ENCODE measurements around the gene IGSF21.

IGSF21 gene

GRCh38 chr1:18422076-18422777 lies 314.6 kb downstream of the IGSF21 start:
- Histone ChIP-seq H3K79me2 (ENCODE audit: insufficient read depth, low read length) (no peaks in the 10 kb centered on the region), H3K4me1 (ENCODE audit: insufficient read depth, low read length, severe bottlenecking) (no peaks in the 10 kb centered on the region), H3K9me3 (ENCODE audit: low read length) (no peaks in the 10 kb centered on the region), H3K27me3 (ENCODE audit: insufficient read depth, low read length) (no peaks in the 10 kb centered on the region), H3K4me3 (ENCODE audit: low read depth, low read length, poor library complexity, severe bottlenecking) (no peak overlapping the region), H3K4me2 (ENCODE audit: low read length) (no peak overlapping the region), H3F3A (ENCODE audit: insufficient read depth, low read length) (no peaks in the 10 kb centered on the region), H2AFZ (ENCODE audit: low read length) (no peak overlapping the region), H3K27ac (ENCODE audit: low read depth, low read length, poor library complexity, severe bottlenecking) (no peak overlapping the region), H4K20me1 (ENCODE audit: insufficient read depth, low read length) (no peaks in the 10 kb centered on the region), H3K36me3 (ENCODE audit: insufficient read depth, low read length) (no peaks in the 10 kb centered on the region), H3K9me2 (ENCODE audit: low read depth, low read length) (no peaks in the 10 kb centered on the region), H3K9ac (ENCODE audit: low read length) (no peak overlapping the region)
- TF ChIP-seq, protein P1, sequence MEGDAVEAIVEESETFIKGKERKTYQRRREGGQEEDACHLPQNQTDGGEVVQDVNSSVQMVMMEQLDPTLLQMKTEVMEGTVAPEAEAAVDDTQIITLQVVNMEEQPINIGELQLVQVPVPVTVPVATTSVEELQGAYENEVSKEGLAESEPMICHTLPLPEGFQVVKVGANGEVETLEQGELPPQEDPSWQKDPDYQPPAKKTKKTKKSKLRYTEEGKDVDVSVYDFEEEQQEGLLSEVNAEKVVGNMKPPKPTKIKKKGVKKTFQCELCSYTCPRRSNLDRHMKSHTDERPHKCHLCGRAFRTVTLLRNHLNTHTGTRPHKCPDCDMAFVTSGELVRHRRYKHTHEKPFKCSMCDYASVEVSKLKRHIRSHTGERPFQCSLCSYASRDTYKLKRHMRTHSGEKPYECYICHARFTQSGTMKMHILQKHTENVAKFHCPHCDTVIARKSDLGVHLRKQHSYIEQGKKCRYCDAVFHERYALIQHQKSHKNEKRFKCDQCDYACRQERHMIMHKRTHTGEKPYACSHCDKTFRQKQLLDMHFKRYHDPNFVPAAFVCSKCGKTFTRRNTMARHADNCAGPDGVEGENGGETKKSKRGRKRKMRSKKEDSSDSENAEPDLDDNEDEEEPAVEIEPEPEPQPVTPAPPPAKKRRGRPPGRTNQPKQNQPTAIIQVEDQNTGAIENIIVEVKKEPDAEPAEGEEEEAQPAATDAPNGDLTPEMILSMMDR (IDR thresholded peaks at IDR 0.05; ENCODE audit: low read length) = no peak
- TF ChIP-seq EZH2 (IDR thresholded peaks at IDR 0.05; ENCODE audit: borderline replicate concordance, low read length) = no peak

- Histone ChIP-seq H3K9ac (ENCODE audit: low read length) (no peak overlapping the region), H3K4me3 (ENCODE audit: low read depth, low read length, poor library complexity, severe bottlenecking) (no peak overlapping the region), H3K27me3 (ENCODE audit: insufficient read depth, low read length) (no peaks in the 10 kb centered on the region), H3K27ac (ENCODE audit: low read depth, low read length, poor library complexity, severe bottlenecking) (no peak overlapping the region), H3K9me3 (ENCODE audit: low read length) (no peaks in the 10 kb centered on the region), H4K20me1 (ENCODE audit: insufficient read depth, low read length) (no peaks in the 10 kb centered on the region), H3K36me3 (ENCODE audit: insufficient read depth, low read length) (no peaks in the 10 kb centered on the region), H3K9me2 (ENCODE audit: low read depth, low read length) (no peaks in the 10 kb centered on the region), H3K79me2 (ENCODE audit: insufficient read depth, low read length) (no peaks in the 10 kb centered on the region), H3F3A (ENCODE audit: insufficient read depth, low read length) (no peaks in the 10 kb centered on the region), H2AFZ (ENCODE audit: low read length) (no peak overlapping the region), H3K4me1 (ENCODE audit: insufficient read depth, low read length, severe bottlenecking) (no peaks in the 10 kb centered on the region), H3K4me2 (ENCODE audit: low read length) (no peak overlapping the region)
- TF ChIP-seq, protein P1 (IDR thresholded peaks at IDR 0.05; ENCODE audit: low read length) = no peak
- TF ChIP-seq EZH2 (IDR thresholded peaks at IDR 0.05; ENCODE audit: borderline replicate concordance, low read length) = no peak
Measured at GRCh38 chr1:18422954-18423353, 315.4 kb downstream of the IGSF21 start.

GRCh38 chr1:18426580-18426979 lies 319.0 kb downstream of the IGSF21 start:
- Histone ChIP-seq H3K9me3 (ENCODE audit: low read length) (no peaks in the 10 kb centered on the region), H3K27me3 (ENCODE audit: insufficient read depth, low read length) (no peaks in the 10 kb centered on the region), H3K4me2 (ENCODE audit: low read length) (no peak overlapping the region), H3K9ac (ENCODE audit: low read length) (no peak overlapping the region), H3K9me2 (ENCODE audit: low read depth, low read length) (no peaks in the 10 kb centered on the region), H3K27ac (ENCODE audit: low read depth, low read length, poor library complexity, severe bottlenecking) (no peak overlapping the region), H3K36me3 (ENCODE audit: insufficient read depth, low read length) (no peaks in the 10 kb centered on the region), H2AFZ (ENCODE audit: low read length) (no peak overlapping the region), H3K4me1 (ENCODE audit: insufficient read depth, low read length, severe bottlenecking) (no peaks in the 10 kb centered on the region), H3K4me3 (ENCODE audit: low read depth, low read length, poor library complexity, severe bottlenecking) (no peak overlapping the region), H4K20me1 (ENCODE audit: insufficient read depth, low read length) (no peaks in the 10 kb centered on the region), H3F3A (ENCODE audit: insufficient read depth, low read length) (no peaks in the 10 kb centered on the region), H3K79me2 (ENCODE audit: insufficient read depth, low read length) (no peaks in the 10 kb centered on the region)
- TF ChIP-seq EZH2 (IDR thresholded peaks at IDR 0.05; ENCODE audit: borderline replicate concordance, low read length) = no peak
- TF ChIP-seq, protein P1 (IDR thresholded peaks at IDR 0.05; ENCODE audit: low read length) = no peak

Data from OCI-LY1 (cell line).